Measurements from ENCODE around the gene PSORS1C2.

DNA sequence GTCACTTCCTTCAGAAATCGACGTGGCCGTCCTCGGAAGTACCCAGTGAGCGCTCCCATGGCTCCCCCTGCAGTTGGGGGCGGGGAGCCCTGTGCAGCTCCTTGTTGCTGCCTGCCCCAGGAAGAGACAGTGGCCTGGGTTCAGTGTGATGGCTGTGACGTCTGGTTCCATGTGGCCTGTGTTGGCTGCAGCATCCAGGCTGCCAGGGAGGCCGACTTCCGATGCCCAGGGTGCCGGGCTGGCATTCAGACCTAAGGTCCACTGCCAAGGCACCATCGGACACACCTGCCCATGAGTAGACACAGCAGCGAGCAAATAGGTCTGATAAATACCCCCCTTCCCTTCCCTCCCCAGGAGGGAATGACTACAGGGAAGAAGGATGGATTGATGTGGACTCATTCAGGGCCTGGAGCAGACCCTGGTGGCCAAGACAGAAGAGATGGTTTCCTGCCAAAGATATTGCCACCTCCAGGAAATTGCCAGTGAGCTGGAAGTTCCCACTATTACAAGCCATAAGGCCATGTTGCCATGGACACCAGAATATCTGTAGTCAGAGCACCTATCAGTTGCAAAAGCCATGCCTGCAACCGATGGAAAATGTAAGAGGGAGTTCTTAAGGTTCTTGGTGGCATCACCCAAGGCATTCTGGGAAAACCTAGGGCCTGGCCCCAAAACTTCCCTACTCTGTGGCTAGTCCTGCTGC, 23.7 kb upstream of the PSORS1C2 start:
- TF ChIP-seq POLR2A (IDR thresholded peaks at IDR 0.05; ENCODE audit: low read depth, low read length) (no peak), POLR2AphosphoS5 (IDR thresholded peaks at IDR 0.05; ENCODE audit: low read depth, low read length) (no peak), TAF1 (IDR thresholded peaks at IDR 0.05; ENCODE audit: low read depth, low read length) (no peak), SPI1 (IDR thresholded peaks at IDR 0.05; ENCODE audit: low read depth, low read length) (no peak)
